Epithelial cell of esophagus (primary cell): ENCODE data around the gene ITGA1.
"Not testable (repeated sequence)": the region's sequence is repeated elsewhere in the genome, so short reads cannot be mapped to it uniquely, and the experiment has no call there.

Experiments
- DNase-seq: peaks from one replicate; pipeline ENCODE4 v3.0.0; 2010; ENCODE audit warnings: low read depth
- H3K4me3 ChIP-seq: 2 replicates; pipeline ENCODE4 v1.5.1; 2011; ENCODE audit warnings: mild to moderate bottlenecking, low read length, control low read depth
- CTCF ChIP-seq: IDR thresholded peaks from 2 replicates; pipeline ENCODE4 v1.5.1; 2011; ENCODE audit warnings: low read depth, mild to moderate bottlenecking, low read length, control low read depth, inconsistent platforms; ENCODE audit not compliant: insufficient read depth; ENCODE audit errors: missing control alignments

Gene ITGA1

DNA sequence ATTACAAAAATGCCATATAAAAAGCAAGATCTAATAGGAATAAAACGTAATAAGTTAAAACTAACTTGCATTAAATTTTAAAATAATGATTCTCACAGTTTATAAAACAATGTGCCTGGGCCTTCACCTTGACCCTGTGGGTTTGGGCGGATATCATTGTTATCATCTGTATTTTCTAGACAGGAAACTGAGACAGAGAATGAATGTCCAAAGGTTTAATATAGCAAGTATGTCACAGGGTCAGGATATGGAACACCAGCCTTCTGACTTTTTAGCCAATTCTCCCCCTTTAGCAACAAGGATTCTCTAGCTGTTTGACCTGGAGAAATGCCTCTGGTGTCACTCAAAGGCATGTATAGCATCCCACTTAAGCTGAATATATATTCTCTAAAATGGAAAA lies 67.2 kb downstream of the ITGA1 start:
- DNase-seq = no peak
- TF ChIP-seq CTCF = no peak

GRCh38 chr5:52856564-52856963 lies 68.8 kb downstream of the ITGA1 start:
- H3K4me3 ChIP-seq = no peak overlapping the region
- no peak for TF ChIP-seq CTCF
- DNase-seq = peak; percentile 38

More for the DNA sequence above, 67.2 kb downstream of the ITGA1 start:
- H3K4me3 ChIP-seq = no peak overlapping the region

GRCh38 chr5:52859628-52860027 lies 71.9 kb downstream of the ITGA1 start:
- no peak for TF ChIP-seq CTCF
- DNase-seq = peak; percentile 16
- no peak overlapping the region for H3K4me3 ChIP-seq

- peak; percentile 97 for DNase-seq
- no peak overlapping the region for H3K4me3 ChIP-seq
- no peak for TF ChIP-seq CTCF
These were observed 73.7 kb downstream of the ITGA1 start for GRCh38 chr5:52861368-52861767.

DNA sequence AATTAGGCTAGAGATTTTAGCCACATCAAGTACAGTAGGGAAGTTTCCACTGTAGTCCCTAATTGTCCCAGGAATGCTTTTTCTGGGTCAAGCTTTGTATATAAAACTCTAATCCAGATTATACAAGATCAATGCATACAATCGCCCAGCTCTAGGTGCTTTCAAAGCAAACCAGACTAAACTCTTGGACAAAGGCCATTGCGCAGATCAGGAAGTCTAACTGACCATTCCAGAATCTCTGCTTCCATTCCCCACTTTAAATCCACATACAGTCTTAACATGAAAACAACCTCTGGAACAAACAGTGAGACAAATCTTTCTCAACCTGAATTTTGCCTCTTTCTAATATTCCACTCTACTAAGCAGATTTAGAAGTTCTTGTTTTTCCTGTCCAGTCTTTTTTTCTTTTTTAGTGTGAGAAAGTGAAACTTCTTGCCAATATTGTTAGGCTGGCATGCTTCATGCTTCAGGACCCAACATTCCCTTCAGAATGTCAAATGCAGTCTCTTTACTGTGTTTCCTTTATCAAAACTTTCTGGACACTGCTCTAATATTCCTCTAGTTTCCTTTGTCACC lies 76.1 kb downstream of the ITGA1 start:
- DNase-seq = no peak
- no peak for TF ChIP-seq CTCF
- no peak overlapping the region for H3K4me3 ChIP-seq

- no peak overlapping the region for H3K4me3 ChIP-seq
- no peak for TF ChIP-seq CTCF
- DNase-seq = peak; percentile 50
These were observed 76.7 kb downstream of the ITGA1 start for GRCh38 chr5:52864371-52864770.

GRCh38 chr5:52864884-52865283 lies 77.2 kb downstream of the ITGA1 start:
- peak; percentile 66 for DNase-seq
- H3K4me3 ChIP-seq = no peak overlapping the region
- TF ChIP-seq CTCF = no peak

- DNase-seq, H3K4me3 ChIP-seq: not testable (repeated sequence)
These were observed 78.3 kb downstream of the ITGA1 start for GRCh38 chr5:52865991-52866390.
